Measurements from ENCODE around the gene HEMK1.

DNA sequence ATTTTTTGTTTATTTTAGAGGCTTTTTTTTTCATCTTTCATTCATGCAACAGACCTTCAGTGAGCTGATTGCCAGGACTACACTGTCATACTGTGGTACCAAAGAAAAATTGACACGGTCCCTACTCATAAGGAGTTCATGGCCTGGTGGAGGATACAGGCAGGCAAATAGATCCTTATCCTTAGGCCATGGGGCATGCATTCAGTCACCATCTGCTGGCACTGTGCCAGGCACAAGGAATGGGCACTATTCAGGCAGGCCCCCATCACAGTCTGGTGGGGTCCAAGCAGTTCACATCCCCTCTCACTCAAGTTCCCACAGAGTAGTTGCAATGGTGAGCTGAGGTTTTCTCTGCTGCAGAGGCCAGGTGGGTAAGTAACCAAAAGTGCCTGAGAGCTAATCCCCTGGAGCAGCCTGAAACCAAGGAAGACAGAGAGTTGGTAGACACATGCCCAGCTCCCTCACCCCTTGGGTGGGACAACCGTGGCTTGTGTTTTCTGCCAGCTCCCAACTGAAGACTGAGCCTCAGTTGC lies 25.0 kb downstream of the HEMK1 start:
- TF ChIP-seq, protein P1, sequence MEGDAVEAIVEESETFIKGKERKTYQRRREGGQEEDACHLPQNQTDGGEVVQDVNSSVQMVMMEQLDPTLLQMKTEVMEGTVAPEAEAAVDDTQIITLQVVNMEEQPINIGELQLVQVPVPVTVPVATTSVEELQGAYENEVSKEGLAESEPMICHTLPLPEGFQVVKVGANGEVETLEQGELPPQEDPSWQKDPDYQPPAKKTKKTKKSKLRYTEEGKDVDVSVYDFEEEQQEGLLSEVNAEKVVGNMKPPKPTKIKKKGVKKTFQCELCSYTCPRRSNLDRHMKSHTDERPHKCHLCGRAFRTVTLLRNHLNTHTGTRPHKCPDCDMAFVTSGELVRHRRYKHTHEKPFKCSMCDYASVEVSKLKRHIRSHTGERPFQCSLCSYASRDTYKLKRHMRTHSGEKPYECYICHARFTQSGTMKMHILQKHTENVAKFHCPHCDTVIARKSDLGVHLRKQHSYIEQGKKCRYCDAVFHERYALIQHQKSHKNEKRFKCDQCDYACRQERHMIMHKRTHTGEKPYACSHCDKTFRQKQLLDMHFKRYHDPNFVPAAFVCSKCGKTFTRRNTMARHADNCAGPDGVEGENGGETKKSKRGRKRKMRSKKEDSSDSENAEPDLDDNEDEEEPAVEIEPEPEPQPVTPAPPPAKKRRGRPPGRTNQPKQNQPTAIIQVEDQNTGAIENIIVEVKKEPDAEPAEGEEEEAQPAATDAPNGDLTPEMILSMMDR (IDR thresholded peaks at IDR 0.05 in 4 of 5, conservative IDR thresholded peaks at IDR 0.05 in 1 of 5), result no peak
- no peak for TF ChIP-seq POLR2A (IDR thresholded peaks at IDR 0.05)

Measured in gastrocnemius medialis (tissue), 4 donors.